GM12801 (cell line): ENCODE measurements around the gene CPLX3.

Experiments
- TF ChIP-seq, protein P1 (sequence below): IDR thresholded peaks from one replicate; pipeline ENCODE4 v1.5.1; 2011; ENCODE audit warnings: control low read depth; ENCODE audit not compliant: insufficient read length; ENCODE audit errors: extremely low read depth

Gene CPLX3, protein sequence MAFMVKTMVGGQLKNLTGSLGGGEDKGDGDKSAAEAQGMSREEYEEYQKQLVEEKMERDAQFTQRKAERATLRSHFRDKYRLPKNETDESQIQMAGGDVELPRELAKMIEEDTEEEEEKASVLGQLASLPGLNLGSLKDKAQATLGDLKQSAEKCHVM

GRCh38 chr15:74826364-74826819 is at the start of gene CPLX3:
CPLX3 (plus strand) TSS chr15:74826627; CDS start chr15:74826704, 77 bp downstream.
- TF ChIP-seq, protein P1, sequence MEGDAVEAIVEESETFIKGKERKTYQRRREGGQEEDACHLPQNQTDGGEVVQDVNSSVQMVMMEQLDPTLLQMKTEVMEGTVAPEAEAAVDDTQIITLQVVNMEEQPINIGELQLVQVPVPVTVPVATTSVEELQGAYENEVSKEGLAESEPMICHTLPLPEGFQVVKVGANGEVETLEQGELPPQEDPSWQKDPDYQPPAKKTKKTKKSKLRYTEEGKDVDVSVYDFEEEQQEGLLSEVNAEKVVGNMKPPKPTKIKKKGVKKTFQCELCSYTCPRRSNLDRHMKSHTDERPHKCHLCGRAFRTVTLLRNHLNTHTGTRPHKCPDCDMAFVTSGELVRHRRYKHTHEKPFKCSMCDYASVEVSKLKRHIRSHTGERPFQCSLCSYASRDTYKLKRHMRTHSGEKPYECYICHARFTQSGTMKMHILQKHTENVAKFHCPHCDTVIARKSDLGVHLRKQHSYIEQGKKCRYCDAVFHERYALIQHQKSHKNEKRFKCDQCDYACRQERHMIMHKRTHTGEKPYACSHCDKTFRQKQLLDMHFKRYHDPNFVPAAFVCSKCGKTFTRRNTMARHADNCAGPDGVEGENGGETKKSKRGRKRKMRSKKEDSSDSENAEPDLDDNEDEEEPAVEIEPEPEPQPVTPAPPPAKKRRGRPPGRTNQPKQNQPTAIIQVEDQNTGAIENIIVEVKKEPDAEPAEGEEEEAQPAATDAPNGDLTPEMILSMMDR, result no peak

GRCh38 chr15:74776821-74777768 is 49.3 kb upstream of the CPLX3 start:
- TF ChIP-seq, protein P1, result no peak

DNA sequence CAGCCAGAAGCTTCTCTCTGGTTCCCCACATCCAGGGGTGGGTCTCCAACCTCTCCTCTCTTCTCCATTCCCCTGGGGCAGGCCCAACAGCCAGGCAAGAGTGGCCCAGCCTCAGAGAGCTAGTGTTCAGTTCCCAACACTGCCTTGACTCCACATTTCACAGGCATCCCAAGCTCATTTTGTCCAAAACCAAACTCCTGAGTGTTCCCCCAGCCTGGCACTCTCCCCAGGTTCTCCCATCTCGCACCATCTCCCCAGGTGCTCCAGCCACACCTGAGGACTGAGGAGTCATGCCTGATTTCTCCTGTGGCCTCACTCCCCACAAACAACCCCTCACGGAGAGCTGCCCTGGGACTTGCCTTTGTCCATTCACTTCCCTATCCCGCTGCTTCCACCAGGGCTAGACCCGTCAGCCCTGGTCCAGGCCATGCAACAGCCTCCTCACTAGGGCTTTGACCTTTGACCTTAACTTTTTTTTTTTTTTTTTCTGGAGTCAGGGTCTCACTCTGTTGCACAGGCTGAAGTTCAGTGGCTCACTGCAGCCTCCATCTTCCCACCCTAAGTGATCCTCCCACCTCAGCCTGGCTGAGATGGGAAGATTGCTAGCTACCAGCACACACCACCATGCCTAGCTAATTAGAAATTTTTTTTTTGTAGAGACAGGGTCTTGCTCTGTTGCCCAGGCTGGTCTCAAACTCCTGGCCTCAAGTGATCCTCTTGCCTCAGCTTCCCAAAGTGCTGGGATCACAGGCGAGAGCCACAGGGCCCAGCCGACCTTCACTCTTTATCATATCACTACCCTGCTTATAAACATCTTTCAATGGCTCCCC is 48.4 kb upstream of the CPLX3 start:
- TF ChIP-seq, protein P1, result no peak

DNA sequence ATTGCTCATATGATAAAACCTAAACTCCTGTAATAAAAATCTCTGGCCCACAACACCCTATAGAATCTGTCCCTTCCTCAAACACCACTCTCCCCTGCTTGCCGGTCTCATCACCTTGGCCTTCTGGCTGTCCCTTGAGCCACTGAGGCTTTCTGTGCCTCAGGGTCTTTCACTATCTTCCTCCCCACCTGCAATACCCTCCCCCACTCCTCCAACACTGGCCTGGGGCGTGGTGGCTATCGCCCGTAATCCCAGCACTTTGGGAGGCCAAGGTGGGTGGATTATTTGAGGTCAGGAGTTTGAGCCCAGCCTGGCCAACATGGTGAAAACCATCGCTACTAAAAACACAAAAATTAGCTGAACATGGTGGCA is 47.8 kb upstream of the CPLX3 start:
- TF ChIP-seq, protein P1, result no peak

- TF ChIP-seq, protein P1, result no peak
Measured at GRCh38 chr15:74779162-74779648, 47.2 kb upstream of the CPLX3 start.

GRCh38 chr15:74780523-74781430 is 45.6 kb upstream of the CPLX3 start:
- TF ChIP-seq, protein P1, result no peak
